ENCODE measurements around the gene VAT1L.

The VAT1L gene

GRCh38 chr16:77920984-77921383 lies 132.6 kb downstream of the VAT1L start:
- TF ChIP-seq CTCF (IDR thresholded peaks at IDR 0.05): no peak
- no peaks in the 10 kb centered on the region for H3K36me3 ChIP-seq
- no peaks in the 10 kb centered on the region for H3K27me3 ChIP-seq

GRCh38 chr16:77922228-77922754 lies 133.9 kb downstream of the VAT1L start:
- H3K27ac ChIP-seq: no peak overlapping the region
- no peaks in the 10 kb centered on the region for H3K27me3 ChIP-seq
- H3K4me3 ChIP-seq (ENCODE audit: low read depth in 1 of 2, low read length in 1 of 2): no peak overlapping the region
- H3K9me3 ChIP-seq: no peaks in the 10 kb centered on the region
- no peaks in the 10 kb centered on the region for H3K36me3 ChIP-seq
- no peaks in the 10 kb centered on the region for H3K4me1 ChIP-seq (ENCODE audit: control insufficient read depth in 1 of 2, insufficient read depth in 1 of 2, low read depth in 1 of 2, low read length in 1 of 2)
- TF ChIP-seq CTCF (IDR thresholded peaks at IDR 0.05): no peak

More at GRCh38 chr16:77920984-77921383, 132.6 kb downstream of the VAT1L start:
- H3K4me3 ChIP-seq (ENCODE audit: low read depth in 1 of 2, low read length in 1 of 2): no peak overlapping the region
- H3K4me1 ChIP-seq (ENCODE audit: control insufficient read depth in 1 of 2, insufficient read depth in 1 of 2, low read depth in 1 of 2, low read length in 1 of 2): no peaks in the 10 kb centered on the region
- no peak overlapping the region for H3K27ac ChIP-seq
- no peaks in the 10 kb centered on the region for H3K9me3 ChIP-seq

- no peak for TF ChIP-seq CTCF (IDR thresholded peaks at IDR 0.05)
- H3K9me3 ChIP-seq: no peaks in the 10 kb centered on the region
- no peaks in the 10 kb centered on the region for H3K36me3 ChIP-seq
- no peaks in the 10 kb centered on the region for H3K27me3 ChIP-seq
- no peak overlapping the region for H3K4me3 ChIP-seq (ENCODE audit: low read depth in 1 of 2, low read length in 1 of 2)
- no peak overlapping the region for H3K27ac ChIP-seq
- H3K4me1 ChIP-seq (ENCODE audit: control insufficient read depth in 1 of 2, insufficient read depth in 1 of 2, low read depth in 1 of 2, low read length in 1 of 2): no peaks in the 10 kb centered on the region
Measured at GRCh38 chr16:77925531-77925930, 137.2 kb downstream of the VAT1L start.

- no peaks in the 10 kb centered on the region for H3K36me3 ChIP-seq
- H3K9me3 ChIP-seq: no peaks in the 10 kb centered on the region
- no peak for TF ChIP-seq CTCF (IDR thresholded peaks at IDR 0.05)
- no peak overlapping the region for H3K27ac ChIP-seq
- H3K4me3 ChIP-seq (ENCODE audit: low read depth in 1 of 2, low read length in 1 of 2): no peak overlapping the region
- no peaks in the 10 kb centered on the region for H3K27me3 ChIP-seq
- H3K4me1 ChIP-seq (ENCODE audit: control insufficient read depth in 1 of 2, insufficient read depth in 1 of 2, low read depth in 1 of 2, low read length in 1 of 2): no peaks in the 10 kb centered on the region
Measured at GRCh38 chr16:77928096-77928495, 139.7 kb downstream of the VAT1L start.

- Histone ChIP-seq H3K27me3 (no peaks in the 10 kb centered on the region), H3K4me3 (ENCODE audit: low read depth in 1 of 2, low read length in 1 of 2) (no peak overlapping the region), H3K27ac (no peak overlapping the region), H3K4me1 (ENCODE audit: control insufficient read depth in 1 of 2, insufficient read depth in 1 of 2, low read depth in 1 of 2, low read length in 1 of 2) (no peaks in the 10 kb centered on the region), H3K9me3 (no peaks in the 10 kb centered on the region), H3K36me3 (no peaks in the 10 kb centered on the region)
- TF ChIP-seq CTCF (IDR thresholded peaks at IDR 0.05): no peak
Measured at GRCh38 chr16:77929004-77929403, 140.6 kb downstream of the VAT1L start.

- Histone ChIP-seq H3K27me3 (no peaks in the 10 kb centered on the region), H3K9me3 (no peaks in the 10 kb centered on the region), H3K36me3 (no peaks in the 10 kb centered on the region), H3K4me3 (ENCODE audit: low read depth in 1 of 2, low read length in 1 of 2) (no peak overlapping the region), H3K4me1 (ENCODE audit: control insufficient read depth in 1 of 2, insufficient read depth in 1 of 2, low read depth in 1 of 2, low read length in 1 of 2) (no peaks in the 10 kb centered on the region), H3K27ac (no peak overlapping the region)
- TF ChIP-seq CTCF (IDR thresholded peaks at IDR 0.05): no peak
Measured at GRCh38 chr16:77931058-77931457, 142.7 kb downstream of the VAT1L start.
